Stimulated activated CD8-positive, alpha-beta memory T cell treated with anti-CD3 and anti-CD28 coated beads, Interleukin-7, amount 100 ng/mL, for 24 hours (primary cell): ENCODE data around the gene SMPDL3B.
A peak's percentile ranks its signal among the peaks of the same experiment; 100 is the strongest.

Source experiments
- DNase-seq: peaks from one replicate; pipeline ENCODE4 v3.0.0-alpha.2; 2020; ENCODE audit warnings: low read depth

SMPDL3B gene, protein sequence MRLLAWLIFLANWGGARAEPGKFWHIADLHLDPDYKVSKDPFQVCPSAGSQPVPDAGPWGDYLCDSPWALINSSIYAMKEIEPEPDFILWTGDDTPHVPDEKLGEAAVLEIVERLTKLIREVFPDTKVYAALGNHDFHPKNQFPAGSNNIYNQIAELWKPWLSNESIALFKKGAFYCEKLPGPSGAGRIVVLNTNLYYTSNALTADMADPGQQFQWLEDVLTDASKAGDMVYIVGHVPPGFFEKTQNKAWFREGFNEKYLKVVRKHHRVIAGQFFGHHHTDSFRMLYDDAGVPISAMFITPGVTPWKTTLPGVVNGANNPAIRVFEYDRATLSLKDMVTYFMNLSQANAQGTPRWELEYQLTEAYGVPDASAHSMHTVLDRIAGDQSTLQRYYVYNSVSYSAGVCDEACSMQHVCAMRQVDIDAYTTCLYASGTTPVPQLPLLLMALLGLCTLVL

DNA sequence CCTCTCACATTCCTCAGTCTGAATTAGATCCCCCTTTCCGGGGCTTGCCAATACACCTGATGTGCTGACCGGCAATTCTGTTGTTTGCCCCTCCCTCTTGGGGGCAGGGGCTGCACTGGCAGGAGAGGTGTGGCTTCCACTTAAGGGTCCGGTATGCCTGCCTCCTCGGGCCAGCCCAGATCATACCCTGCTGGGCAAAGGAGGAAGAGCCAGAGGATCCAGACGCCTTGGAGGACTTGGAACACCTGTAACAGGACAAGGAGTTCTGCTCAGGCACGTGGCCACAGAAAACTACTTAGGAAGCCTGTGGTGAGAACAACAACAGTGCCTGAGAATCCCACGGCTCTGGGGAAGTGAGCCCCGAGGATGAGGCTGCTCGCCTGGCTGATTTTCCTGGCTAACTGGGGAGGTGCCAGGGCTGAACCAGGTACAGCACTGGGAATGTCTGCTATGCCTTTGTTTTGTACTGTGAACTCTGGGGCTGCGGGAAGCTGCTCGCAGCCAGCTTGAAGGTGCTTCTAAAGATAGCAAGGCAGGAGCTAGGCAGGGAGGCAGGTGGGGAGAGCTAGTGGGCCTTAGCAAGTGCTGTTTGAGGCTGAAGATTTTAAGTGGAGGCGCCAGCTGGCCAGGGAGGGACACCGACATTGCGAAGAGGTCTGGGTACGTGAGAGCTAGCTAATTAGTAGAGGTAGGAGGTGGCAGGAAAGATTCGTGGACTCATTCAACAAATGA is at the start of gene SMPDL3B:
Gene SMPDL3B, plus strand, starts transcription at position 183 of the 732 bp plus-strand sequence. Its CDS starts 184 bp downstream, at position 367.
- no peak for DNase-seq

DNA sequence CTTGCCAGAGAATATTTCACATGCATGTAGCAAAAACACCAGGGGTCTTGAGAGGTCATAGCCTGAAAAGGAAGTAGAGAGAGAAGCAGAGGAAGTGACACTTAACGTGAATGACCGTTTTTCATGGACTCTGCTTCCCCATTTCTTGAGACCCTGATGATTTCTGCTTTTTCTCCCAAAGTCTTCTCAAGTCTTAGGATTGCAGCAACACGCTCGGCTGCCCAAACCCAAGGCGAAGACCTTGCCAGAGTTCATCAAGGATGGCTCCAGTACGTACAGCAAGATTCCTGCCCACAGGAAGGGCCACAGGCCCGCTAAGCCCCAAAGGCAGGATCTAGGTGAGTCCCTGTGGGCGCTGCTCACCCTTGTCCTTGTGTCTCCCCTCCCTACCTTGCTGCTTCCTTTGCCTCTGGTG is 49.7 kb upstream of the SMPDL3B start:
- no peak for DNase-seq

DNA sequence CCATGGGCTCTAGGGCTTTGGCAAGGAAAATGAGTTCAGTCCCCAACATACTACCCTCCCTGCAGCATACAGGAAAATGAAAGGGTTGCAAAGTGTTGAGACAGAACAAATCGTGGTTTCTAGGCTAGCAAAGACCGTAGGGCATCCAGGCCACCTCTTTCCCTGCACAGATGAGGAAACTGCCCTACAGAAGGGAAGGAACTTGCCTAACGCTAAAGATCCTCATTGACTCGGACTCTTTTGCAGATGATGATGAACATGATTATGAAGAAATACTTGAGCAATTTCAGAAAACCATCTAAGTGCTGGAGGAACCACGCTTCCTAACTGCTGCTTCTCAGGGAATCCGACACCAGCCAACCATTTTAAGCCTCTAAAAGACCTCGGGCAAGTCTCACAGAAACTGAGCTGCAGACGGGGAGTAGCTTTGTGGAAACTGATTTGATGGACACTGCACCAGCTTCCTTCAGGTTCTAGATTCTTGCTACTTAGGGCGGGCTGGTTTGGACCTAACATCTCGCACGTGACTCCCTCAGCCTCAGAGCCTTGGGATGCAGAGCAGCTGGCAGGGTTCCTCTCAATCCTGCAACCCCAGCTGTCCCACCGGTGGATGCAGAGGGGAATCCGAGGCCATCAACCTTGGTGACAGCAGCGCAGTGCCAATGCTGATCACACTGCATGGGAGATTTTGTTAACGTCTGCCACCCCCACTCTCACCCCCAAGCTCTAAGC is 49.0 kb upstream of the SMPDL3B start:
- DNase-seq, result no peak

DNA sequence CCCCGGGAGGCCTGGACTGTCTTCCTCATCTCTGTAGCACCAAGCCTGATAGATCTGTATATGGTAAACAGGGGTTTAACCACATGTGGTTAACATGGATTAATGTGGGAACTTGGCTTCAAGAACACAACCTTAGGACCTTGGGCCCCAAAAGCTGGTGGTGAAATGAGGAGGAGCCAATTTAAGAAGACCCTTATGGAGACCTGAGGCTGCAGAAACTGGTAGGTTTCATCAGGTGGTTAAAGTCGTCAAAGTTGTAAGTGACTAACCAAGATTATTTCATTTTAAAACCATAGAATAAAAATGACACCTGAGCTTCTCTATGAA is 48.5 kb upstream of the SMPDL3B start:
- DNase-seq, result no peak

DNA sequence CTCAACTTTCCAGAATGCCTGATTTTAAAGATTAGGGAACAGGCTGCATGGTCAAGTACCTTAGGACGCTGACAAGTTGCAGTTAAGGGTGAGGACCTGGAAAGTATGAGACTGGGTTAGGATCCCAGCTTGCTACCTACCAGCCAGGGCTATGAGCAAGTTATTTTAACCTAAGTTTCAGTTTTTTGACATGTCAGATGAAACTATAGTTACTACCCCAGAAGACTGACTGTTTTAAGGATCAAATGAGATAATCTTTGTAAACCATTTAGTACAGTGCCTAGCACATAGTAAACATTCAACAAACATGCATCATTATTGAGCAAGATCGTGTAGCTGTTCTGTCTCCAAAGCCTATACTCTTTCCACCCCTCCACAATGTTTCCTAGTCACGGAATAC is 48.1 kb upstream of the SMPDL3B start:
- no peak for DNase-seq

DNA sequence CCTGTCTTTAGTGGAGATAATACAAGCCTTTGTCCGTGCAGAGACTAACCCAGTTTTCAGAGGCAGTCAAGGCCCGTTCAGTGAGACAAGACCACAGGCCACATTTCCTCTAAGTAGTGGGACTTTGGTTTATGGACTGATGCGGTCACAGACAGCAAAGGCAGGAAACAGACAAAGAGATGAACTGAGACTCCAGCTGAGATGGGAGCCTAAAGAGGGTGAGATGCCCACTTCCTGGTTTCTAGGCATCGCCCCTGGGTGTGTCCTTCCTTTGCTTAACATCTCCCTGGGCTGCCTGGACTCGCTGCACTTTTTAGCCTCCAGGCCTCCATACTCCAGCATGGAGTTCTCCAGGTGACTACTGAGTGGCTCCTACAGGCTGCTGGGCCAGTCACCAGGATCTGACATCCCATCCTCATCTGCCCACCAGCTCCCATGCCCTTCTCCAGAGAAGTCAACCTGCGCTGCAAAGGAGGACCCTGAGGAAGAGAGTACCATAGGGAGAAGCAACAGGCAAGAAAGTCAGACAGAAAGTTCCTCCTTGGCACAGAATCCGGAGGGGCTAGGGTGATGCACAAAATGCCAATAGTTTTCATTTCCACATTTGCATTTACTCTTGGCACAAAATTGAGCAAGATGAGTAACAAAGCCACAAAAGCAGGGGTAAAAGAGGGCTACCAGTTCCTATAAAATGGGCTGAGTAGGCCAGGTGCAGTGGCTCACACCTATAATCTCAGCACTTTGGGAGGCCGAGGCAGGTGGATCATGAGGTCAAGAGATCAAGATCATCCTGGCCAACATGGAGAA is 47.4 kb upstream of the SMPDL3B start:
- DNase-seq, result no peak

DNA sequence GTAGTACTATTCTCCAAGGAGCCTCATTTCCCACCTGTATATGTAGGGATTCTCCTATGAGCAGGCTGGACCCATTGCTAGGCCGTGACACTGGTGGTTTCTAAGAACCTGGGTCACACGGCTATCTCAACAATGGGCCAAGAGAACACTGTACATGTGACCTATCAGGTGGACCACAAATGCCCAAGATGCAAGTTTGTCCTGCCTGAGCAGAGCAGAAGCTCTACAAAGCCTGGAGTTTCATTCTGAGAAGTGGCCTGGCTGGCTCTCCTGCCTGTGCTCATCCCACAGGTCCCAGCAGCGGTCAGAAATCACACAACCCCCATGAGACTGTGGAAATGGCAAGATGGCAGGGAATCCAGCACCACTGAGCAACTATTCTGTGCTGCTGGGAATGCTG is 45.3 kb upstream of the SMPDL3B start:
- DNase-seq, result no peak

DNA sequence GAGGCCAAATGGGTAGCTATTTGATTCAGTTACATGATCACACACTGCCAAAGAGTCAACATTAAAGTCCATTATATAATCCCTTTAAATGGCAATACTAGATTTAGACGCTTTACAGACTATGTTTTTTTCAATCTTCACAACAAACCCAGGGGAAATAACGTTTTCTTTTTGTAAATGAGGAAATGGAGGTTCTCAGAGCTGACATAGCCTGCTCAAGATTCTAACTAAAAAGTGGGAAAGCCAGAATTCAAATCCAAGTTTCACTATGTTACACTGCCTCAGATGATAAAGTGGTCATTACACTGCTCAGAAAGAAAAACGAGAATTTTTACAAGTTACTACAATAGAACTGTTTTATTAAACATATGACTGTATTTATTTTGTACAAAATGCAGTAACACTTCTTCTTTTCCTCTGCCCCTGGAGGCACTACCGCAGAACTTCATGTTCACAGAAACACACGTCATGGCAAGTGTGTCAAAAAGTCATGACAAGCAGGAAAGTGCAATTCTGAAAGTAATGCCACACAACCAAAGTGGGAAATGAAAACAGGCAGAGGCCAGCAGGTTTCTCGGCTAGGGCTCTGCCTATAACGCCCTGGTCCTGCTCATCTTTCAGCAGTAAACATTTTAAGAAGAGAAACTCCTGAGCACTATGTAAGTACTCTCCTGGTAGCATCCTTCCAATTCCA is 43.5 kb upstream of the SMPDL3B start:
- no peak for DNase-seq

DNA sequence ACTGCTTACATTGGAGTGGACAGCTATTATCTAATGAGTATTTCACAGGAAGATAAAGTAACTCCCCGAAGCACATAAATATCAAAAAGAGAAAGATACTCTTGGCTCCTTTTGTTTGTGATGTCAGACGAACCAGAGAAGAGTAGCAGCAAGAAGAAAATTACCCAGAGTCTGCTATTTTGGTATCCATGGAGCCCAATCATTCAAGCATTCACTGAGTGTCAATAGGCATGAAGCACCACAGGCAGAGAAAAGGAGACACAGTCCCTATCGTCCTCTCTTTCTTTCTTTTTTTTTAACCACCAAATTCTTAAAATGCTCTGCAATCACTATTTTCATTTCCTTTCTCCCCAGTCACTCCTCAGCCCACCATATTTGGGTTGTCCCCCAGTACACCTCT is 40.3 kb upstream of the SMPDL3B start:
- DNase-seq, result no peak

DNA sequence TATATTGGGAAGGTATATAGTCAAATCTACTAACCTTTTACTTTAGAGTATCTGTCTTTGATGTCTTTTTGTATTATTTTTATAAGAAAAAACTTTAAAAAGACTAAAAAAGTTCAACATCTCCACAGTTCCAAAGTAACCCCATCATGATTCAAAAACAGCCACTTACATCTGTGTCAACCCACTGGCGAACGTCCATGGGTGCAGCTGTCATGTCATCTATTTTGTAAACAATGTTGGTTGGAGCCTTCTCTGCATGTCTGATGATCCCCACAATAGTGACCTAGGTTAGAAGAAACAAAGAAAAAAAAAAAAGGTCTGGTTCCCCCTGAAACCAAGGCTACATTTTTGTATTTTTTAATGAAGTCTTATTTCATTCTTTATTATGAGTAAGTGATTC is 28.0 kb upstream of the SMPDL3B start:
- DNase-seq, result no peak

DNA sequence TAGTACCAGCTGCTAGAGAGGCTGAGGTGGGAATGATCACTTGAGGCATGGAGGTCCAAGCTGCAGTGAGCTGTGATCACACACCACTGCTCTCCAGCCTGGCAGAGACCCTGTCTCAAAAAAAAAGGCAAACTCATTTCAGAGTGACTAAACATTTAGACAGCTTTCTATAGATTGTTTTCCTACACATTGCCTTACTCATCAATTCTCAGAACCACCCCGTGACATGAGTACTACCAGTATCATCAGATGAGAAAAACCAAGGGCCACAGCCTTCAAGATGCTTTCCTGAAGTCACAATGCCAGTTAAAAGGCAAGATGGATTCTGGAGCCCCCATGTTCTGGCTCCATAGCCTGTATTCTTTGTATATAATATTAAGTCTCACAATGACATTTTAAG is 22.4 kb upstream of the SMPDL3B start:
- no peak for DNase-seq

DNA sequence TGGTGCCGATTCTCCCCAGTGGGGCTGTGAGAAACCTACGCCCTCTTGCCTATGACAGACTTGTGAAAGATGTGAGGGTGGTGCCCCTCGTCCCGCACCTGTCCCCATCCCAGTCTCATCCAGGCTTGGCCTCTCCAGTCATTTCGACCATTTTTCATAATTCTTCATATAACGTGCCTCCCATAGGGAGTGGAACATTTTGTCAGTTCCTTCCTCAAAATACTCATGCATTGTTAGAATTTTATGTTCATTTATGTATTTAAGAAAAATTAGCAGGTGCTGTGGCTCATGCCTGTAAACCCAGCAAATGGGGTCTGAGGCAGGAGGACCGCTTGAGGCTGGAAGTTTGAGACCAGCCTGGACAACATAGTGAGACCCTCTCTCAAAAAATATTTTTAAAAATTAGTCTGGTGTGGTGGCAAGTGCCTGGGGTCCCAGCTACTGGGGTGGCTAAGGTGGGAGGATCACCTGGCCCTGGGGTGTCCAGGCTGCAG is 19.7 kb upstream of the SMPDL3B start:
- DNase-seq, result no peak

DNA sequence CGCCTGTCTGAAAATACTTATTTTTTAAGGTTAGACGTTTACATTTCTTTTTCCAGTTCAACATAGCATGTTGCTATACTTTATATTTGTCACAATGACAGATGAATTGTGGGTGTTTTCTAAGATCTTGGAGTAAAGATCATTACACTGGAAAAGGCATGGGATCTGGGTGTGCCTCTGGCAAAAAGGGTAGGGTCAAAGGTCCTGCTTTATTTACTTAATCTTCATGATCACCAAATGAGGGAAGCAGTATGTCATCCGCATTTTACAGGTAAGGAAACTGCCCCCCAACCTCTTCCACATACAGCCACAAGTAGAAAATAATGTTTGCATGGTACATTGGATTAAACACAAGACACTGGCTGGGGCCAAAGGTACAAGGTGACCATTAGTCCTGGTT is 12.5 kb upstream of the SMPDL3B start:
- DNase-seq, result no peak

DNA sequence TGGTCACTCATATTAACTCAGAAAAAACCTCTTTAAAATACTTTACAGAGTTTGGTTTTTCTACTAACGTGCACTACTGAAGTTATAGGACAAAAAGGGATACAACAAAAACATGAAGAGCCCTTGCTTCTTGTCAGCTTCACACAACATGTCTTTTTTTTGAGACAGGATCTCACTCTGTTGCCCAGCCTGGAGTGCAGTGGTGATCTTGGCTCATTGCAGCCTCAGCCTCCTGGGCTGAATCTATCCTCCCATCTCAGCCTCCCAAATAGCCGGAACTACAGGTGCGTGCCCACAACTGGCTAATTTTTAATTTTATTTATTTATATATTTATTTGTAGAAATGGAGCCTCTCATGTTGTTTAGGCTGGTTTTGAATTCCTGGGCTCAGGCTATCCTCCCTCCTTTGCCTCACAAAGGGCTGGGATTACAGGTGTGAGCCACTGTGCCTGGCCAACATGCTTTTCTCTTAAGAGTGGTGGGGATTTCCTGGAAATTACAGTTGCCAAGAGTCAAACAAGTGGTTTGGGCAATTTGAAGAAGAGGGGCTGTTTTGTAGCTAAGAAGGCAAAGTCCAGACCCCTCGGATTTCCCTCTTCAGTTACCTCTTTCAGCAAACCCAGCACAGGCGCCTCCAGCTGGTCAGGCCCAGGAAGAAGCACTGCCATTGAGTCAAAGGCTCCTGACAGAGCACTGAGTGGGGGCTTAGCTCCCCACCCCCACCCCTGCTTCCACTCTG is 6.4 kb upstream of the SMPDL3B start:
- no peak for DNase-seq

DNA sequence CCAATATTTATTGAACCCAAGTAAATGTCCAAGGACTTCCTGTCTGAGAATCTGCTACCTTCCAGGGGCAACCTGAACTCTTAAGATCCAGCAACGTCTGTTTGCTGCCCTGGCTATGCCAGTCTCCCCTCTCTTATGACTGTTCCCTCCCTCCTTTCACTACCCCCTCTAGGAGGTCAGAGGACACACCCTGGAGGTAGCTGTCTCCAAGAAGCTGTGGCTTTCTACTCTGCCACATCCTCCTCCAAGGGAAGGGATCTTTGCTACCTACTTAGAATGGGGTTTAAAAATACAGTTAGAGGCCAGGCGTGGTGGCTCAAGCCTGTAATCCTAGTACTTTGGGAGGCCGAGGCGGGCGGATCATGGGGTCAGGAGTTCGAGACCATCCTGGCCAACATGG is 3.6 kb upstream of the SMPDL3B start:
- DNase-seq, result no peak

DNA sequence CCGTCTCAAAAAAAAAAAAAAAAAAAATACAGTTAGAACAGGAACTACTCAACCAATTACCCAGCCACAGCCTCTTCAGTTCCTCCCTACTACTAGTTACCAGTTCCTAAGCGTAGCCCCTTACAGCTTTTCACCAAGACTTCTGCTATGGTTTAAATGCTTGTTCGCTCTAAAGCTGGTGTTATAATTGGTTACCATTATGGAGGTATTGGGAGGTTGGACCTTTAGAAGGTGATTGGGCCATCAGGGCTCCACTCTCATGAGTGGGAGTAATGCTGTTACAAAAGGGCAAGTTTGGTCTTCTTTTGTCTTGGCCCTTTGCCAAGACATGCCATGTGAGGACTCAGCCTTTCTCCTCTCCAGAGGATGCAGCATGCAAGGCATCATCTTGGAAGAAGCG is 3.0 kb upstream of the SMPDL3B start:
- no peak for DNase-seq

DNA sequence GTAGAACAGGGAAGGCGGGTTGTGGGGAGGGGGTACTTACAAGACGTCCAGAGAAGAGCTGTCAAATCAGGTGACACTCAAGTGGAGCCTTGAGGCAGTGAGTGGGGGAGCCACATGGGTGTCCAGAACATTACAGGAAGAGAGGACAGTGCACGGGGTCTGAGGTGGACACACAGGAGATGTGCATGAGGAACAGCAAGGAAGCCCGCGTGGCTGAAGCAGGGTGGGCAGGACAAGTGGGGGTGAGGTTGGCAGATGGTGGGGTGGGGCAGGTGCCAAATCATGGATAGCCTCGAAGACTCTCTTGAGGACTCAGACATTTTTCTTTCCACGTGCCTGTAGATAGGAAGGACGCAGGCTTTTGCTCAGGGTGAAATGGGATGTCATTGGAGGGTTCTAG is 921 bp downstream of the SMPDL3B start:
- DNase-seq, result no peak

DNA sequence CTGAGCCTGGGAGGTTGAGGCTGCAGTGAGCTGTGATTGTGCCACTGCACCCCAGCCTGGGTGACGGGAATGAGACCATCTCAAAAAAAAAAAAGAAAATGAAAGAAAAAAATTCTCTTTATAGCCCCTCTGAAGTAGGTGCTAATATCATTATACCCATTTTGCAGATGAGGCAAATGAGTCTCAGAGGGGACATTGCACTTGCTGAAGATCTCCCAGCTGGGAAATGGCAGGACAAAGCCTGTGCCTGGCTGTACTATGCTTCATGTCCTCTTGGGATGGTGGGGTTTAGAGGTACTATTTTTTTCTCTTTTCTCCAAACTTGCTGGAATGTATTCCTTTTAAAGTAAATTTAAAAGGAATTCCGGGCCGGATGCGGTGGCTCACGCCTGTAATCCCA is 1.6 kb downstream of the SMPDL3B start:
- DNase-seq, result no peak

DNA sequence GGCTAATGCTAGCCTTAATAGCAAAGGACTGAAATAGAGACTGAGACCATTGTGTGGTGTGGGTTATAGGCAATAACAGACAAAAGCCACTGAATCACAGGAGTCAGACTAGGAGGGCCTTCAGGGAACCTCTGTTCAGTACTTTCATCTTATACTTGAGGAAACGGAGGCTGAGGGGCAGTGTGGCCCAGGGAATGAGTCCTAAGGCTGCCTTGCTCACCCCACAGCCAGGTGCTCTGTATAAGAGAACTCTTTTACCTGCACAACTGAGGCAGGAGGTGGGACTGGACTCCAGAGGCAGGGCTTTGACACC is 2.7 kb downstream of the SMPDL3B start:
- no peak for DNase-seq

DNA sequence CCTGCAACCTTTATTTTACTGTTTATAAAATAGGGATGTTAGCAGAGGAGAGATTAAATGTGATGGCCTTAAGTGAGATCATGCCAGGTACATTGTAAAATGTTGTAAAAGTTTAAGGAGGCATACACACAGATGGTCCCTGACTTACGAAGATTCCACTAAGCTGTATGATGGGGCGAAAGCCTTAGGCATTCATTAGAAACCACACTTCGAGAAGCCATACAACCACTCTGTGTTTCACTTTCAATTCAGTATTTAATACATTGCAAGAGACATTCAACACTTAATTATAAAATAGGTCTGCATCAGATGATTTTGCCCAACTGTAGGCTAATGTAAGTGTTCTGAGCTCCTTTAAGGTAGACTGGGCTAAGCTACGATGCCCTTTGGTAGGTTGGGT is 3.7 kb downstream of the SMPDL3B start:
- DNase-seq, result no peak

DNA sequence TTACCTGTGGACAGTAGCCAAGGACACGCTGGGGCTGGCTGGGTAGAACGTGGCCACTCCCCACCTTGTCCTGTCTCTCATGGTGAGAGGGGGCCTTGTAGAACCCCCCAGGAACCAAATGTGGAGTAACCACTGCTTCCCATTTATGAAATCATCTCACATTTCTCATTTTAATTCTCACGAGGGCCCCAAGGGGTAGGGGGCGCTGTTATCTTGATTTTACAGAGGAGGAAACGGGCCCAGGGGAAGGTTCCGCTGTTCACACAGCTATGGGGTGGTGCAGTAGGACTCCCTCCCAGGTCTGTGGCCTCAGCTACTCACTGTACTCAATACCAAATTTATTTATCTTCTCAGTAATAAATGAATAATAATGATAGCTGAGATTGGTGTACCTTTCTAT is 5.5 kb downstream of the SMPDL3B start:
- DNase-seq, result peak; percentile 58
